D721Med (cell line): ENCODE data around the gene SLC29A3.

Experiments
- DNase-seq: peaks from one replicate; pipeline ENCODE4 v3.0.0; 2011; ENCODE audit warnings: low spot score; ENCODE audit not compliant: insufficient read length
- FAIRE-seq: peaks from 2 replicates; lab custom pipeline; 2011; peaks lifted over from hg19 to GRCh38; lab: Jason Lieb, UNC
- CTCF ChIP-seq: IDR thresholded peaks from 2 replicates; pipeline ENCODE4 v1.5.1; 2012; ENCODE audit warnings: mild to moderate bottlenecking, control low read depth; ENCODE audit not compliant: insufficient read depth; ENCODE audit errors: missing control alignments

SLC29A3 gene

DNA sequence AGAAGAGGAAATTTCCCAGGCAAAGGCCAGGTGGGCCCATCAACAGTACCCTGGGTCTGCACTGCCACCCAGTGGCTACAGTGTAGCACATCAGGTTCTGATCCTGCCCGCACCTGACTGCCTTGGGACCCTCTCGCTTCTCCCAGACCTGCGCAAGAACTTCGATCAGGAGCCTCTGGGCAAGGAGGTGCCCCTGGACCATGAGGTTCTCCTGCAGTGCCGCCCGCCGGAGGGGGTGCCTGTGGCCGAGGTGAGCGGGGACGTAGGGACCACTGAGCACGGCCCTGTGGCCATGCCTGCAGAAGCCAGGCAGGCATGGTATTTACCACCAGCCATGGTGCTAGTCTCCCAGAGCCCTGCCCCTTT lies 33.9 kb upstream of the SLC29A3 start:
- TF ChIP-seq CTCF = peak; percentile 82
- FAIRE-seq = no peak
- peak; percentile 92 for DNase-seq

GRCh38 chr10:71285986-71286385 lies 33.1 kb upstream of the SLC29A3 start:
- no peak for FAIRE-seq
- no peak for DNase-seq
- TF ChIP-seq CTCF = no peak

DNA sequence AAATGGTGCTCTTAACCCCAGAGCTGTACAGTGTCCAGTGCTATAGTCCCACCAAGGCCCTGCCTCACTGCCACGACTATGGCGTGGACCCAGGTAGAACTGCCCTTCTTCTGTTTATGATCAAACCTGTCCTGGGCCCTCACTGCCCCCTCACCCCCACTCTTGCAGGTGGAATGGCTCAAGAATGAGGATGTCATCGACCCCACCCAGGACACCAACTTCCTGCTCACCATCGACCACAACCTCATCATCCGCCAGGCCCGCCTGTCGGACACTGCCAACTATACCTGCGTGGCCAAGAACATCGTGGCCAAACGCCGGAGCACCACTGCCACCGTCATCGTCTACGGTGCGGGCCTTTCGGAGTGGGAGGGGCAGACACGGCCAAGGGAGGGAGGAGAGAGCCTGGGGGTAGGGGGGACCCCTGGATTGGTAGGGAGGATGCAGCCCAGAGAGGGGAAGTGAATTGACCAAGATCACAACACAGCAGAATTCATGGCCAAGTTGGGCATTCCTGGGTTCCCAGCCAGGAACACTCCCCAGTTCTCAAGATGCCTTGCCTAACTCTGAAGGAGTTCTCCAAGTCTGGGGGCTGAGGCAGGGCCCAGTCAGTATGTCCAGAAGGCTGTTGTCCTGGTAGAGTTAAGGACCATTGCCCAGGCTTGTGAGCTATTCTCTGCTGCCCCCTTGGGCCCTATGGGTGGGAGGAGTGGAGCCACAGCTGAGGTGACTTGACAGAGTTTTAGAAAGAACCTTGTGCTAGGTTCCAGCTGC lies 32.4 kb upstream of the SLC29A3 start:
- TF ChIP-seq CTCF = no peak
- DNase-seq (no peak), FAIRE-seq (no peak)

DNA sequence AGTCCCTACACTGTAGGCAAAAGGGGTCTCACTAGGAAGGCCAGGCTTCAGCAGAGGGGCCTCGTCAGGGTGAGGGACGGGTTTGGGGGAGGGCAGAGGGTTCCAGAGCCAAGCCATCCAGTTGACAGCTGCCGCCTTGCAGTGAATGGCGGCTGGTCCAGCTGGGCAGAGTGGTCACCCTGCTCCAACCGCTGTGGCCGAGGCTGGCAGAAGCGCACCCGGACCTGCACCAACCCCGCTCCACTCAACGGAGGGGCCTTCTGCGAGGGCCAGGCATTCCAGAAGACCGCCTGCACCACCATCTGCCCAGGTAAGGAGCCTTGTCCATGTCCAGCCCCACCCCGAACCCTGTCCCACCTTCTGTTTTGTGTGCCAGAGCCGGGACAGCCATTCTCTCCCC lies 31.6 kb upstream of the SLC29A3 start:
- FAIRE-seq (no peak), DNase-seq (no peak)
- no peak for TF ChIP-seq CTCF

DNA sequence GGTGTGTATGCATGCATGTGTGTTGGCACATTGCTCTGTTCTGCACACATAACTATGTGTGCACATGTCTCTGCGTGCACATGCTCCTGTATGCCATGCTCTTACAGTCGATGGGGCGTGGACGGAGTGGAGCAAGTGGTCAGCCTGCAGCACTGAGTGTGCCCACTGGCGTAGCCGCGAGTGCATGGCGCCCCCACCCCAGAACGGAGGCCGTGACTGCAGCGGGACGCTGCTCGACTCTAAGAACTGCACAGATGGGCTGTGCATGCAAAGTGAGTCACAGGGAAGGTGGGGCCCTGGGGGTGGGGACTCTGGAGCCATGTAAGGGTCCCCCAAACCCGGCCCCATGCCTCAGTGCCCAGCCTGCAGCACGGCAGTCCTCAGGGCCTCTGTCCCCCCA lies 30.6 kb upstream of the SLC29A3 start:
- TF ChIP-seq CTCF = no peak
- DNase-seq = no peak
- no peak for FAIRE-seq

GRCh38 chr10:71289421-71290130 lies 29.5 kb upstream of the SLC29A3 start:
- TF ChIP-seq CTCF = no peak
- FAIRE-seq = no peak
- no peak for DNase-seq

GRCh38 chr10:71290331-71290730 lies 28.7 kb upstream of the SLC29A3 start:
- no peak for TF ChIP-seq CTCF
- FAIRE-seq = no peak

More at GRCh38 chr10:71290331-71290730, 28.7 kb upstream of the SLC29A3 start:
- DNase-seq = no peak
